ENCODE results near the gene CCDC50.

DNA sequence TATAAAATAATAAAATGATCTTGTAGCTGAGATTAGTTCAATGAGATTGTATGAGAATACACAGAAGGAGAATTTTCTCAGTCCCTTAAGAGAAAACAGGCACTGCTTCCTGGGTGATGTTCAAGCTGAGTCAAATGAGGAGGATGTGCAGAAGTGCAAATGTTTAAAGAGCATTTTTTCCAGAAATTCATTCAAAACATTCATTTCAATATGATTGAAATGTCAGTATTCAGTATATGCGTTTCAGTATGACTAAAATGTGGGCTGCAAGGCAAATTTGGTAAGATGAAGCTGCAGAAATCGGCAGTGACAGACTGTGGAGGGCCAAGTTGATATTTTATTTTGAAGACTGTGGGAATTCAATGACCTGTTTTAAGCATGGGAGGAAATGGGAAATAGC lies 112.5 kb downstream of the CCDC50 start:
- no peak for TF ChIP-seq GATA2 (IDR thresholded peaks at IDR 0.05; ENCODE audit: insufficient read depth, insufficient read length, low read depth, low read length)
- TF ChIP-seq, protein P1, sequence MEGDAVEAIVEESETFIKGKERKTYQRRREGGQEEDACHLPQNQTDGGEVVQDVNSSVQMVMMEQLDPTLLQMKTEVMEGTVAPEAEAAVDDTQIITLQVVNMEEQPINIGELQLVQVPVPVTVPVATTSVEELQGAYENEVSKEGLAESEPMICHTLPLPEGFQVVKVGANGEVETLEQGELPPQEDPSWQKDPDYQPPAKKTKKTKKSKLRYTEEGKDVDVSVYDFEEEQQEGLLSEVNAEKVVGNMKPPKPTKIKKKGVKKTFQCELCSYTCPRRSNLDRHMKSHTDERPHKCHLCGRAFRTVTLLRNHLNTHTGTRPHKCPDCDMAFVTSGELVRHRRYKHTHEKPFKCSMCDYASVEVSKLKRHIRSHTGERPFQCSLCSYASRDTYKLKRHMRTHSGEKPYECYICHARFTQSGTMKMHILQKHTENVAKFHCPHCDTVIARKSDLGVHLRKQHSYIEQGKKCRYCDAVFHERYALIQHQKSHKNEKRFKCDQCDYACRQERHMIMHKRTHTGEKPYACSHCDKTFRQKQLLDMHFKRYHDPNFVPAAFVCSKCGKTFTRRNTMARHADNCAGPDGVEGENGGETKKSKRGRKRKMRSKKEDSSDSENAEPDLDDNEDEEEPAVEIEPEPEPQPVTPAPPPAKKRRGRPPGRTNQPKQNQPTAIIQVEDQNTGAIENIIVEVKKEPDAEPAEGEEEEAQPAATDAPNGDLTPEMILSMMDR (IDR thresholded peaks at IDR 0.05; ENCODE audit: extremely low read depth in 1 of 2, insufficient read depth in 1 of 2, low read depth in 1 of 2, low read length in 2 of 2): no peak
- no peak for TF ChIP-seq POLR2A (IDR thresholded peaks at IDR 0.05; ENCODE audit: low read depth, low read length)
- TF ChIP-seq MYC (IDR thresholded peaks at IDR 0.05; ENCODE audit: low read depth, low read length): no peak

Measured in endothelial cell of umbilical vein (primary cell).